Neural progenitor cell (in vitro differentiated cells): ENCODE measurements around the gene HNRNPCL1. TPM values are rescaled to one million over a fixed set of nuclear protein-coding genes. Genes with fewer than 3 reads are reported as not detected.
"Not testable (repeated sequence)": the region's sequence is repeated elsewhere in the genome, so short reads cannot be mapped to it uniquely, and the experiment has no call there.

Source experiments
- DNase-seq: peaks from one replicate; pipeline ENCODE4 v3.0.0-alpha.2; 2016; ENCODE audit warnings: low spot score
- H2AFZ ChIP-seq: fragments of 200-600 bp; sonication (generic); replicated peaks from 2 replicates; pipeline ENCODE4 v1.6.1; 2016; ENCODE audit warnings: antibody characterized with exemption
- H3F3A ChIP-seq: fragments of 200-600 bp; sonication (generic); 2 replicates; pipeline ENCODE4 v1.6.1; 2016; ENCODE audit warnings: antibody characterized with exemption, low read depth
- H3K27ac ChIP-seq: fragments of 200-600 bp; sonication (generic); 2 replicates; pipeline ENCODE4 v1.5.1; 2016; ENCODE audit warnings: mild to moderate bottlenecking
- H3K27me3 ChIP-seq: fragments of 200-600 bp; sonication (generic); 2 replicates; pipeline ENCODE4 v1.6.1; 2016; ENCODE audit warnings: mild to moderate bottlenecking, moderate library complexity
- H3K36me3 ChIP-seq: fragments of 200-600 bp; sonication (generic); 2 replicates; pipeline ENCODE4 v1.5.1; 2016
- H3K4me1 ChIP-seq: fragments of 200-600 bp; sonication (generic); 2 replicates; pipeline ENCODE4 v1.6.1; 2016; ENCODE audit warnings: mixed run types
- H3K4me2 ChIP-seq: fragments of 200-600 bp; sonication (generic); 2 replicates; pipeline ENCODE4 v1.6.1; 2016
- H3K4me3 ChIP-seq: fragments of 200-600 bp; sonication (generic); 2 replicates; pipeline ENCODE4 v1.5.1; 2016
- H3K79me2 ChIP-seq: fragments of 200-600 bp; sonication (generic); 2 replicates; pipeline ENCODE4 v1.6.1; 2016; ENCODE audit warnings: low read depth
- H3K9ac ChIP-seq: fragments of 200-600 bp; sonication (generic); 2 replicates; pipeline ENCODE4 v1.6.1; 2016
- H3K9me3 ChIP-seq: fragments of 200-600 bp; sonication (generic); 2 replicates; pipeline ENCODE4 v1.5.1; 2016; ENCODE audit warnings: low read depth
- H4K20me1 ChIP-seq: fragments of 200-600 bp; sonication (generic); 2 replicates; pipeline ENCODE4 v1.6.1; 2016; ENCODE audit warnings: low read depth
- H3K27ac Mint-ChIP-seq: 3 replicates; pipeline ENCODE4 v1.8.0; 2021; ENCODE audit warnings: mixed read lengths
- H3K27me3 Mint-ChIP-seq: 2 replicates; pipeline ENCODE4 v1.8.0; 2022; ENCODE audit warnings: low read depth, mild to moderate bottlenecking, inconsistent platforms, moderate library complexity, mixed read lengths; ENCODE audit not compliant: insufficient read depth
- H3K36me3 Mint-ChIP-seq: 3 replicates; pipeline ENCODE4 v1.8.0; 2021; ENCODE audit warnings: mixed read lengths
- H3K4me1 Mint-ChIP-seq: 3 replicates; pipeline ENCODE4 v1.8.0; 2021; ENCODE audit warnings: mixed read lengths
- H3K4me3 Mint-ChIP-seq: 3 replicates; pipeline ENCODE4 v1.8.0; 2021; ENCODE audit warnings: mild to moderate bottlenecking, moderate library complexity, mixed read lengths
- H3K9me3 Mint-ChIP-seq: 3 replicates; pipeline ENCODE4 v1.8.0; 2020; ENCODE audit warnings: mixed read lengths
- EZH2 ChIP-seq: fragments of 200-600 bp; sonication (generic); IDR thresholded peaks from 2 replicates; pipeline ENCODE4 v1.6.1; 2017; ENCODE audit warnings: antibody characterized with exemption, mild to moderate bottlenecking, moderate library complexity
- EZH2phosphoT487 ChIP-seq: fragments of 200-600 bp; sonication (generic); IDR thresholded peaks from 2 replicates; pipeline ENCODE4 v1.6.1; 2017; ENCODE audit warnings: antibody characterized with exemption
- total RNA-seq: library from RNA; depleted of rRNA; stranded (reverse); fragments of >200 nt; gene quantifications from 2 replicates; pipeline ENCODE4 v1.2.3, GENCODE V29; 2015; ENCODE audit warnings: low replicate concordance
- TF ChIP-seq, protein P1 (sequence below): fragments of 200-600 bp; sonication (generic); IDR thresholded peaks from 2 replicates; pipeline ENCODE4 v1.5.1; 2017; ENCODE audit warnings: antibody characterized with exemption, mild to moderate bottlenecking

The HNRNPCL1 gene
- total RNA-seq, 1 donor from 2014 or later, result not detected

DNA sequence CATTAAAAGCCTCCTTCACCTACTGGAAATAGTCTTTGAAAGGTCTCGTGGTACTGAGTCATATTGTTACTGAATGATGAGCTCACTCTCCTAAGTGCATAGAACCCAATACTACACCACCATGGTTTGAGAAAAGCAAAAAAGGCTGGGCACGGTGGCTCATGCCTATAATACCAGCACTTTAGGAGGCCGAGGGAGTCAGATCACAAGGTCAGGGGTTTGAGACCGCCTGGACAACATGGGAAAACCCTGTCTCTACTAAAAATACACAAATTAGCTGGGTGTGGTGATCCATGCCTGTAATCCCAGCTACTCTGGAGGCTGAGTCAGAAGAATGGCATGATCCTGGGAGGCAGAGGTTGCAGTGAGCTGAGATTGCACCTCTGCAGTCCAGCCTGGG lies 3.3 kb upstream of the HNRNPCL1 start:
- no peaks in the 10 kb centered on the region for H3K4me1 Mint-ChIP-seq
- no peak for DNase-seq
- Histone ChIP-seq H4K20me1 (no peaks in the 10 kb centered on the region), H3K4me3 (no peak overlapping the region), H3F3A (no peaks in the 10 kb centered on the region), H3K4me2 (no peak overlapping the region), H3K79me2 (no peaks in the 10 kb centered on the region), H3K36me3 (no peaks in the 10 kb centered on the region), H3K9me3 (no peaks in the 10 kb centered on the region), H3K4me1 (no peaks in the 10 kb centered on the region), H3K27me3 (no peaks in the 10 kb centered on the region), H2AFZ (no peak overlapping the region), H3K9ac (no peak overlapping the region), H3K27ac (no peak overlapping the region)
- no peak overlapping the region for H3K4me3 Mint-ChIP-seq
- TF ChIP-seq EZH2phosphoT487 (no peak), EZH2 (no peak)
- TF ChIP-seq, protein P1, sequence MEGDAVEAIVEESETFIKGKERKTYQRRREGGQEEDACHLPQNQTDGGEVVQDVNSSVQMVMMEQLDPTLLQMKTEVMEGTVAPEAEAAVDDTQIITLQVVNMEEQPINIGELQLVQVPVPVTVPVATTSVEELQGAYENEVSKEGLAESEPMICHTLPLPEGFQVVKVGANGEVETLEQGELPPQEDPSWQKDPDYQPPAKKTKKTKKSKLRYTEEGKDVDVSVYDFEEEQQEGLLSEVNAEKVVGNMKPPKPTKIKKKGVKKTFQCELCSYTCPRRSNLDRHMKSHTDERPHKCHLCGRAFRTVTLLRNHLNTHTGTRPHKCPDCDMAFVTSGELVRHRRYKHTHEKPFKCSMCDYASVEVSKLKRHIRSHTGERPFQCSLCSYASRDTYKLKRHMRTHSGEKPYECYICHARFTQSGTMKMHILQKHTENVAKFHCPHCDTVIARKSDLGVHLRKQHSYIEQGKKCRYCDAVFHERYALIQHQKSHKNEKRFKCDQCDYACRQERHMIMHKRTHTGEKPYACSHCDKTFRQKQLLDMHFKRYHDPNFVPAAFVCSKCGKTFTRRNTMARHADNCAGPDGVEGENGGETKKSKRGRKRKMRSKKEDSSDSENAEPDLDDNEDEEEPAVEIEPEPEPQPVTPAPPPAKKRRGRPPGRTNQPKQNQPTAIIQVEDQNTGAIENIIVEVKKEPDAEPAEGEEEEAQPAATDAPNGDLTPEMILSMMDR, result no peak
- no peaks in the 10 kb centered on the region for H3K27me3 Mint-ChIP-seq
- peaks cover 5% of the 10 kb centered on the region for H3K9me3 Mint-ChIP-seq
- H3K27ac Mint-ChIP-seq, result no peak overlapping the region
- H3K36me3 Mint-ChIP-seq, result no peaks in the 10 kb centered on the region

DNA sequence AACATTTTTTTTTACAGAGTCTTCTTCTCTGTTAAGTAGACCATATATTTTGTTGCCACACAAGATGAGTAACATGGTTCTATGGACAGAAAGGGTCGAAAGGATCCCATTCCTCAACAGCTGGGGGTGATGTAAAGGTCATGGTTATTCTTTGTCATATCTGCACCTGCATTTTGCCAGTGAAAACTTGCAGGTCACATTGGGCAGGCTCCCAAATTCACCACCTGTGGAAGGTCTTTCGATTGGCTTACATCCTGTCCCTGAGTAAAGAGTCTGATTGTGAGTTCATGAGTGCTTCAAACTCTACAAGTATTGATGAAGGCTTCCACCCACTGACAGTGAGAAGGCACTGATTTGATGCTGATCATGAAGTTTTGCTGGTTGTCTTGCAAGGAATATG lies 15.3 kb downstream of the HNRNPCL1 start:
- not testable (repeated sequence) for H3K27me3 ChIP-seq, H3K27ac Mint-ChIP-seq, H3K9me3 Mint-ChIP-seq, H3K9me3 ChIP-seq, H3K27ac ChIP-seq, H3K4me3 Mint-ChIP-seq, H4K20me1 ChIP-seq, H2AFZ ChIP-seq, H3K9ac ChIP-seq, H3K36me3 ChIP-seq, H3K4me3 ChIP-seq, H3K27me3 Mint-ChIP-seq, H3K36me3 Mint-ChIP-seq, H3K4me2 ChIP-seq, H3K4me1 ChIP-seq, DNase-seq, H3F3A ChIP-seq, H3K4me1 Mint-ChIP-seq, H3K79me2 ChIP-seq

DNA sequence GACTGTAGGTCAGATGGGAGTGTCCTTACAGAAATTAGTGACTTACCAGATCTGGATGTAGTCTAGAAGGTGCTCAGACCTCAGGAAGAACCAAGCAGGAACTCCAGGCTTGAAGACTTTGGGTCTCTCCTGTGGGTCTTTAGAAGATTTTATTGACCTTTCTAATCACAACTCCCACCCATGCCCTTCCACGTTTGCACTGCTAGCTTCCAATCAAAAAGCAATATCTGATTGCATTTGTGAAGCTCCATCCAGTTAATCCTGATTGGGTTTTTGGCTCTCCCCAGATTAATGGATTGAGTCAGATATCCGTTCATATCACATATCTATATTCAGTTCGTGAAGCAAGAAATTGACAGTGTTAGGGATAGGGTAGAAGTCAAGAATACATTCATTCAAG lies 17.2 kb downstream of the HNRNPCL1 start, which contains the start of gene PRAMEF11:
TSS of gene PRAMEF11 (minus strand) at position 101 of the 400 bp plus-strand sequence. CDS start 2,621 bp downstream, outside the sequence.
- H3K4me3 Mint-ChIP-seq, H3K27me3 ChIP-seq, H4K20me1 ChIP-seq, H3K36me3 ChIP-seq, H3K9ac ChIP-seq, H3K4me3 ChIP-seq, H3K79me2 ChIP-seq, H3K36me3 Mint-ChIP-seq, DNase-seq, H3K4me1 ChIP-seq, H3K4me2 ChIP-seq, H3K9me3 ChIP-seq, H3K27ac ChIP-seq, H3K9me3 Mint-ChIP-seq, H3K4me1 Mint-ChIP-seq, H2AFZ ChIP-seq, H3K27ac Mint-ChIP-seq, H3K27me3 Mint-ChIP-seq, H3F3A ChIP-seq: not testable (repeated sequence)

DNA sequence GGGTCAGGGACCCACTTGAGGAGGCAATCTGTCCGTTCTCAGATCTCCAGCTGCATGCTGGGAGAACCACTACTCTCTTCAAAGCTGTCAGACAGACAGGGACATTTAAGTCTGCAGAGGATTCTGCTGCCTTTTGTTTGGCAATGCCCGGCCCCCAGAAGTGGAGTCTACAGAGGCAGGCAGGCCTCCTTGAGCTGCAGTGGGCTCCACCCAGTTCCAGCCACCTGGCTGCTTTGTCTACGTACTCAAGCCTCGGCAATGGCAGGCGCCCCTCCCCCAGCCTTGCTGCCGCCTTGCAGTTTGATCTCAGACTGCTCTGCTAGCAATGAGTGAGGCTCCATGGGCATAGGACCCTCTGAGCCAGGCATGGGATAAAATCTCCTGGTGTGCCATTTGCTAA lies 29.5 kb downstream of the HNRNPCL1 start:
- H3K27me3 Mint-ChIP-seq, result not testable (repeated sequence)

DNA sequence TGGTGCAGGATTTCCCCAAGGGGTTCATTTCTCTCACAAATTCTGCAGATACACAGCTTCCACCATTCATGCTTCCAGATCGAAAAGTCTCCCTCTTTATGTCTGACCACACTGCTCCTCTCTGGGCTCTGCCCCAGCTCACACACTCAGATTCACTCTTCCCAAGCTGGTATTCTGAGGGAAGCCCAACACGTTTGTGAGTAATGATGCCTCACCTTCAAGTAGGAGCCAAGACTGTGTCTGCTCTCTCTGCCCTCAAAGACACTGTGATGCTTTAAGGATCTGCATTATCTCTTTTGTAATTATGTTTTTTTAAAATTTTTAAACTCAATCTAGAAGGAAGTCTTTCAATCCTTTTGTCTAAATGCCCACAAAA lies 37.1 kb downstream of the HNRNPCL1 start:
- Histone ChIP-seq H3K36me3 (no peaks in the 10 kb centered on the region), H3K9me3 (no peaks in the 10 kb centered on the region), H3F3A (no peaks in the 10 kb centered on the region), H3K27me3 (no peaks in the 10 kb centered on the region), H3K4me1 (no peaks in the 10 kb centered on the region), H3K9ac (no peak overlapping the region), H2AFZ (no peak overlapping the region), H3K4me3 (no peak overlapping the region), H4K20me1 (no peaks in the 10 kb centered on the region), H3K79me2 (no peaks in the 10 kb centered on the region), H3K27ac (no peak overlapping the region), H3K4me2 (no peak overlapping the region)
- H3K27ac Mint-ChIP-seq, result no peak overlapping the region
- TF ChIP-seq EZH2phosphoT487 (no peak), EZH2 (no peak)
- TF ChIP-seq, protein P1, result no peak
- H3K9me3 Mint-ChIP-seq, result peaks cover 6% of the 10 kb centered on the region
- no peaks in the 10 kb centered on the region for H3K36me3 Mint-ChIP-seq
- H3K4me3 Mint-ChIP-seq, result no peak overlapping the region
- DNase-seq, result no peak
- peaks cover 10% of the 10 kb centered on the region for H3K27me3 Mint-ChIP-seq
- no peaks in the 10 kb centered on the region for H3K4me1 Mint-ChIP-seq

More for the DNA sequence above, 29.5 kb downstream of the HNRNPCL1 start:
- H3K4me1 ChIP-seq, H3K36me3 Mint-ChIP-seq, H3F3A ChIP-seq, H3K79me2 ChIP-seq, H3K9ac ChIP-seq, H3K9me3 ChIP-seq, DNase-seq, H2AFZ ChIP-seq, H3K4me2 ChIP-seq, H3K9me3 Mint-ChIP-seq, H4K20me1 ChIP-seq, H3K27ac Mint-ChIP-seq, H3K36me3 ChIP-seq, H3K27ac ChIP-seq, H3K4me3 ChIP-seq, H3K4me3 Mint-ChIP-seq, H3K4me1 Mint-ChIP-seq, H3K27me3 ChIP-seq: not testable (repeated sequence)
